ENCODE results near the gene KDF1.

- no peak for TF ChIP-seq CTCF (IDR thresholded peaks at IDR 0.05)
- TF ChIP-seq POLR2A (IDR thresholded peaks at IDR 0.05) = peak in 1 of 2 donors; percentile 72
Observed at GRCh38 chr1:26921540-26922430, 38.5 kb downstream of the KDF1 start, which contains the start of gene NUDC.

All from vagina (tissue), 2 donors.